NCI-H1092 (cell line): ENCODE measurements around the gene RPS18.
"Not testable (repeated sequence)": the region's sequence is repeated elsewhere in the genome, so short reads cannot be mapped to it uniquely, and the experiment has no call there.

ENCODE experiments used
- DNase-seq: peaks from one replicate; lab custom pipeline; 2025; lab: John Stamatoyannopoulos, UW

Gene RPS18

DNA sequence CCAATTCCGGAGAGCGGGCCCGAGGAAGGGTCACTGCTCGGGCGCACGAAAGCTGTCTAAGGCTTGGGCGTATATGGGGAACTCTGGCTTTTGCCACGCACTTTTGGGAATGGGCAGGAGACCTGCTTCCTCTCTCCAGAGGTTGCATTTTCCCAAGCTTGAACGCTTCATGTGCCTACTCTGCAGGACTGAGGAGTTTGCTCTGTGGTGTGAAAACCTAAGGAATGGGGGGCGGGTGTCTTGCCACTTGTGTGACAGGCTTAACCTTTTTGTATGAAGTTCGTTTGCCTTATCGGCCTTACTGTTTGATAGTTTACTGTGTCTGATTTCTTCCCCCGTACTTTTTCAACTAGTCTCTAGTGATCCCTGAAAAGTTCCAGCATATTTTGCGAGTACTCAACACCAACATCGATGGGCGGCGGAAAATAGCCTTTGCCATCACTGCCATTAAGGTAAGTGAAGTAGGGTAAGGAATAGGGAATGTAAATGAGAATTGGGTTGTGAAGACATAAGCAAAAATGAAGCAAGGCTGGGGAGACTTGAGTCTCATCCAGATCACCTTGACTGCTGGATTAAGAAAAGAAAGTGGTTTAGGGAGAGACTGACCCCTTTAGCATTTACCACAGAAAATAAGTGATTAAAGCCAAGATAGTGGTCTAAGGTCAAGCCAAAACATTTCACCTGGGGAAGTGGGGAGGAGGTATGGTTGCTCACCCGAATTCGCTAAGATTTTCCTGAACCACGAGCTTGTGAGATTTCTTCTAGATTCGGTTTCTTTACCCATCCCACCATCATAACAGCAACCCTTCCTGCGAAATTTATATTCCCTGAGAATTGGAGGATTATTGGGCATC, 627 bp downstream of the RPS18 start:
- no peak for DNase-seq

- no peak for DNase-seq
Measured at GRCh38 chr6:33273129-33273923, 1.5 kb downstream of the RPS18 start.

DNA sequence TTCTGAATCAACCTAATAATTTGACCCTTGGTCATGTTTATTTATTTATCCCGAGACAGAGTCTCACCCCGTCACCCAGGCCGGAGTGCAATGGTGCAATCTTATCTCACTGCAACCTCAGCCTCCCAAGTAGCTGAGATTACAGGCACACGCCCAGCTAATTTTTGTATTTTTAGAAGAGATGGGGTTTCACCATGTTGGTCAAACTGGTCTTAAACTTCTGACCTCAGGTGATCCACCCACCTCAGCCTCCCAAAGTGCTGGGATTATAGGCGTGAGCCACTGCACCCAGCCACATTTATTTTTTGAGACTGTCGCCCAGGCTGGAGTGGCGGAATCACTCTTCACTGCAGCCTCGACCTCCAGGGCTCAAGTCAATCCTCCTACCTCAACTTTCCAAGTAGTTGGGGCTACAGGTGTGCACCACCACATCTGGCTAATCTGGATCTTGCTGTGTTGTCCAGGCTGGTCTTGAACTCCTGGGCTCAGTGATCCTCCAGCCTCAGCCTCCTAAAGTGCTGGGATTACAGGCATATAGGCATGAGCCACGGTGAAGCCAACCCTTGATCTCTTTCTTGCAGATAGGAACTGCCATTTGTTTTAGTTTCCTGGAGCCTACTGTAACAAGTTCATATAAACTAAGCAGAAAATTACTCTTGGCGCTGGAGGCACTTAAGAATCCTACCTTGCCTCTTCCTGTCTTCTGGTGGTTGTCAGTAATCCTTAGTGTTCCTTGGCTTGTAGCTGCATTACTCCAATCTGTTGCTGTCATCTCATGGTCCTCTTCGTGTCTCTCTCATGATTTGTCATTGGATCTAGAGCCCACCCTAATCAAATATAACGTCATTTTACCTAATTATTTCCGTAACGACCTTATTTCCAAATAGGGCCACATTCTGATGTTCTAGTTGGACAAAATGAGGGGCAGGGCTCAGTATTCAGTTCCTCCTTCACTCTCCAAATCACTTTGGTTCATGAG, 2.3 kb downstream of the RPS18 start:
- DNase-seq: no peak

GRCh38 chr6:33275795-33276580, 4.1 kb downstream of the RPS18 start:
- DNase-seq: not testable (repeated sequence)

DNA sequence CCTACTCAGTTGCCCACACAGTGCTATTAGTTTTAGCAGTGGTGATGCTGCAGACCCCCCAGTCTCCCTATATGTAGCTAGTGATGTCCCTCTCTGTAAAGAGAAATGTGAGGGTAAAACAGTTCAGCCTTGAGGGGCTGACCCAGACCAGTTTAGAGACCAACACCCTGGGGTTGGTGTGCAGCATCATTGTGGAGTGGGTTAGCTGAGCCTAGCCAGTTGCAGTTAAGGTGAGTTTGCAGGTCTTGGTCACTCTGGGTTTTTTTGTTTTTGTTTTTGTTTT, 4.6 kb downstream of the RPS18 start:
- no peak for DNase-seq

DNA sequence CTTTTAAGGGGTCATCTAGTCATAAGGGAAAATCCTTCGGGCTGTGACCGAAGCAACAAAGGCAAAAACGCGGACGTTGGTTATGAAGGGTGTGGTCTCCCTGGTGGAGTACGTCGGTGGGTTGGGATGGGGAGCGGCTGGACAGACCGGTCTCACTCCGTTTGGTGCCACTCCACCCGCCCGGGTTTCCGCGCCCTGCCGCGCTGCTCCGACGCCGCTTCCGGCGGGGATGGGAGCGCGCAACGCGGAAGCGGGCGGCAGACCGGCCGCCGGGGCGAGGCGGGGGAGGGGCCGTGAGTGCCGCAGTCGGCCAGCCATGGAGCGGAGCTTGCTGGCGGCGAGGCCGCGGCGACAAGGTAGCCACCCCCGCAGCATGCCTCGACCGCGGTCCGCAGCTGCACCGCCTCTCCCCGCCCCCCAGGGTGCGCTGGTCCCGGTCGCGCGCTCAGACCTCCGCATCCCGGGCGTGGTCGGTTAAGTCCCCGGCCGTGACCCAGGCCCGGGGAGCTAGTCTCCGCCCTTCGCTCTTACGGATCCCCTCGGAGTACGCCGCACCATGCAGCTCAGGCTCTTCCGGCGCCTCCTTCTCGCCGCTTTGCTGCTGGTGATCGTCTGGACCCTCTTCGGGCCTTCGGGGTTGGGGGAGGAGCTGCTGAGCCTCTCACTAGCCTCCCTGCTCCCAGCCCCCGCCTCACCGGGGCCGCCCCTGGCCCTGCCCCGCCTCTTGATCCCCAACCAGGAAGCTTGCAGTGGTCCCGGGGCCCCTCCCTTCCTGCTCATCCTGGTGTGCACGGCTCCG, 5.2 kb downstream of the RPS18 start, which contains the start of gene B3GALT4:
Gene B3GALT4, plus strand, starts transcription at position 260 of the 799 bp plus-strand sequence. Its CDS starts 297 bp downstream, at position 557.
- peak; percentile 20 for DNase-seq

GRCh38 chr6:33277663-33278391, 6.0 kb downstream of the RPS18 start:
- DNase-seq: no peak

GRCh38 chr6:33278392-33278741, 6.5 kb downstream of the RPS18 start:
- no peak for DNase-seq

GRCh38 chr6:33278810-33279209, 6.9 kb downstream of the RPS18 start:
- DNase-seq: no peak

GRCh38 chr6:33279257-33279695, 7.4 kb downstream of the RPS18 start:
- no peak for DNase-seq

DNA sequence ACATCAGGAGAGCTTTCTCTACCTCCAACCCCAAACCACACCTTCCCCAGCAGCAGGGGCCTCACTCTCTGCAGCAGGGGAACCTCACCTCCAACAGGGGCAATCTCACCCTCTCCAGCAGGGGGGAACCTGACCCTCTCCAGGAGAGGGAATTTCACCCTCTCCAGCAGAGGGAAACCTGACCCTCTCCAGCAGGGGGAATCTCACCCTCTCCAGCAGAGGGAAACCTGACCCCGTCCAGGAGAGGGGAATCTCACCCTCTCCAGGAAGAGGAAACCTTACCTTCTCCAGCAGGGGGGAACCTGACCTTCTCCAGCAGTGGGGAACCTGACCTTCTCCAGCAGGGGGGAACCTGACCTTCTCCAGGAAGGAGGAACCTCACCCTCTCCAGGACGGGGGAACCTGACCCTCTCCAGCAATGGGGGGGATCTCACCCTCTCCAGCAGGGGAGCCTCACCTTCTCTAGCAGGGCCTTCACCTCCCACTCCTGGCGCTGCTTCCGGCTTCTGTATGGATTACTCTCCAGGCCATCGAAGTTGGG, 8.2 kb downstream of the RPS18 start:
- DNase-seq: no peak

GRCh38 chr6:33280539-33280938, 8.7 kb downstream of the RPS18 start:
- DNase-seq: no peak

DNA sequence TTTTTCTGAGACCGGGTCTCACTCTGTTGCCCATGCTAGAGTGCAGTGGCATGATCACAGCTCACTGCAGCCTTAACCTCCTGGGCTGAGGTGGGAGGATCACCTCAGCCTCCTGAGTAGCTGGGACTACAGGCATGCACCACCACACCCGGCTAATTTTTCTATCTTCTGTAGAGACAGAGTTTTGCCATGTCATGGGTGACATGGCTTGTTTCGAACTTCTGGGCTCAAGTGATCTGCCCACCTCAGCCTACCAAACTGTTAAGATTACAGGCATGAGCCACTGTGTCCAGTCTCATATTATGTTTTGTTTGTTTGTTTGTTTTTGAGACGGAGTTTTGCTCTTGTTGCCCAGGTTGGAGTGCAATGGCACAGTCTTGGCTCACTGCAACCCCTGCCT, 13.3 kb downstream of the RPS18 start:
- not testable (repeated sequence) for DNase-seq

GRCh38 chr6:33286946-33287914, 15.4 kb downstream of the RPS18 start:
- DNase-seq: no peak

DNA sequence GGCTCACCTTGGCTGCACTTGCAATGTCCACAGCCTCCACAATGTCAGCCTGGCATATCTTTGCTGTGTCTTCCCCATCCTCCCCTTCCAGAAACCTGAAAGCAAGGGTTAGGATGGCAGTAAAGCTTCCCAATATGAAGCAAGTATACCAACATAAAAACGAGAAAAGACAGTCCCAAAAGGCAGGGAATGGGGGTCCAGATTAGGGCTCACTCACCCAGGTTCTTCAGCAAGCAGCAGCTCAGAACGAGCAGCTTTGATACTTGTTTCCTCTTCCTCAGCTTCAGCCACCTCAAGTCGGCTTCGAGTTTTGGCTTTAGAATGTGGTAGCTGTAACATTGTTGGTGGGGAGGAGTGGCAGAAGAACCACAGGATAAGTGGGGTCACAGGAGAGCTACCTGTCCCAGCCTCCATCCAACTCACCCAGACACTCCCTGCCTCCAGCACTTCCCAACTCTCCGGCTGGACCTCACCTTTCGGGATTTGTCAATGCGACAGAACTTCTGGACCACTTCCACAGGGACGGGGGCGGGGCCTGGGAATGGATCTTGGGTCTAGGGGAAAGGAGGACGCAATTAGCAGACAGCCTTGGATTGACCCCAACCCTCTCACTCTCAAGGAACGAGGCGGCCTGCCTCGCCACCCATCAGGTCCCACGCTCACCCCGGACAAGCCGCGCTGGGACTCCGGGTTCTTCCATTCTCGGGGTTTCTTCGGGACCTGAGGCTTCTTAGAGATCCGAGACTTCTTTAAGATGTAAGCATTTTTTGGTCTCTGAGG, 16.5 kb downstream of the RPS18 start:
- no peak for DNase-seq

DNA sequence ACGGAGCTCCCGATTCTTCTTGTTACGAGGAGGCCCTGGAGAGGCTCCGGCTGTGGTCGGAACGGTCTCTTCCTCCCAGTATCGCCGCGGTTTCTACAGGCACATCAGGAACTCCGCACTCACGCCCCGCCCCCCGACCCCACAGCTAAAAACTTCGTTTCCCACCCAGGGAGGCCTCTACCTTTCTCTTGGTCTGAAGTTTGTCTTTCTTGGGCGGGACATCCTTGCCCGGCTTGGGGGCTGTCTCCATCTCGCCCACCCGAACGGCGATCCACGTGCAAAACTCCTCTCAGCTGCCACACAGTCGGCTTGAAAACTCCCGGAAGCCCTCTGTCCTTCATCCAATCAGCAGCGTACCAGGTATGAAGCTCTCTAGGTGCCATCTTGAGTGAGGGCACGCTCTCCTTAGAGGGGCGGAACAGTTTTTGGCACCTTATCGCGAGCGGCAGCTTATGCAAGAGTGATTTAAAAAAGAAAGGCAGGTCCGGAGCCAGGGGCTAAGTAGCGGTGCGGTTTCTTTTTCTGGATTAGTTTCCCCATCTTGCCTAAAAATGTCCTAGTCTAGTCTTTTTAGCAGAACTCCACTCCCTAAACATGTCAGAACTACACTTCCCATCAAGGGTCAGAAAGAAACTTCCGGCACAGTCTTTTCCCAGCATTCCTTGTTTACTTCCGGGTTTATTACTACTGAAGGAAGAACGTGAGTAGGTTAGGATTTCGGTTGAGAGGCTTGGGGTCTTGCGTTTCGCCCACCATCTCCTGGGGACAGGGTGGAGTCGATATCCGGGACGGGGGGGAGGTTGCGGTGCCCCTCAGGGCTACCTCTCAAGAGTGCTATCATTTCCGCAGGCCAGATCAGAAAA, 17.3 kb downstream of the RPS18 start, which contains the start of the genes PFDN6 and WDR46:
Gene PFDN6, plus strand, starts transcription at position 681 of the 863 bp plus-strand sequence. CDS start 256 bp downstream, outside the sequence.
Gene WDR46, minus strand, starts transcription at position 319 of the 863 bp plus-strand sequence. Its CDS starts 69 bp downstream, at position 250.
- peak; percentile 64 for DNase-seq
